Liver (tissue), 9 donors: Measurements from ENCODE around the gene OR10A7. TPM values are rescaled to one million over a fixed set of nuclear protein-coding genes. Genes with fewer than 3 reads are reported as not detected.

Experiments
- DNase-seq: peaks from one replicate; pipeline ENCODE4 v3.0.0-alpha.2; 2017; ENCODE audit warnings: low spot score
- H3K27ac ChIP-seq, 2 donors: one replicate each; pipeline ENCODE4 v1.7.0; 2013; ENCODE audit warnings: inconsistent platforms in 2 of 2, low read length in 2 of 2, control low read depth in 1 of 2, low read depth in 1 of 2, mild to moderate bottlenecking in 1 of 2
- H3K27me3 ChIP-seq, 4 donors: one replicate each; pipeline versions ENCODE4 v1.6.1 to v1.7.0; 2013; ENCODE audit warnings: low read length in 3 of 4, inconsistent platforms in 1 of 4, mild to moderate bottlenecking in 1 of 4, moderate library complexity in 1 of 4; ENCODE audit not compliant: control insufficient read depth in 4 of 4, insufficient read depth in 4 of 4
- H3K36me3 ChIP-seq, 4 donors: one replicate each; pipeline versions ENCODE4 v1.6.1 to v1.7.0; 2013; ENCODE audit warnings: low read length in 3 of 4, mild to moderate bottlenecking in 3 of 4, low read depth in 1 of 4, moderate library complexity in 1 of 4; ENCODE audit not compliant: control insufficient read depth in 4 of 4, insufficient read depth in 3 of 4
- H3K4me1 ChIP-seq, 4 donors: one replicate each; pipeline versions ENCODE4 v1.6.1 to v1.7.0; 2013; ENCODE audit warnings: low read length in 3 of 4, mild to moderate bottlenecking in 3 of 4, moderate library complexity in 1 of 4; ENCODE audit not compliant: control insufficient read depth in 4 of 4, insufficient read depth in 4 of 4
- H3K4me3 ChIP-seq, 3 donors: one replicate each; pipeline versions ENCODE4 v1.6.1 to v1.7.0; 2013; ENCODE audit warnings: low read length in 3 of 3, control low read depth in 1 of 3, low read depth in 1 of 3, mild to moderate bottlenecking in 1 of 3
- H3K9ac ChIP-seq, 2 donors: one replicate each; pipeline ENCODE4 v1.7.0; 2013; ENCODE audit warnings: low read length in 2 of 2, mild to moderate bottlenecking in 2 of 2, moderate library complexity in 2 of 2, control low read depth in 1 of 2, low read depth in 1 of 2
- H3K9me3 ChIP-seq, 4 donors: one replicate each; pipeline versions ENCODE4 v1.6.1 to v1.7.0; 2013; ENCODE audit warnings: low read length in 3 of 4; ENCODE audit not compliant: control insufficient read depth in 4 of 4
- ATF3 ChIP-seq: IDR thresholded peaks from 2 replicates; pipeline ENCODE4 v1.6.1; 2016; ENCODE audit warnings: antibody characterized with exemption
- EGR1 ChIP-seq, 2 donors: IDR thresholded peaks; 2 replicates each; pipeline ENCODE4 v1.6.1; 2016 to 2018; ENCODE audit warnings: antibody characterized with exemption in 2 of 2, low read depth in 2 of 2
- FOXA1 ChIP-seq: IDR thresholded peaks from 2 replicates; pipeline ENCODE4 v1.6.1; 2016; ENCODE audit warnings: antibody characterized with exemption
- FOXA2 ChIP-seq: IDR thresholded peaks from 2 replicates; pipeline ENCODE4 v1.6.1; 2016; ENCODE audit warnings: antibody characterized with exemption
- GABPA ChIP-seq, 2 donors: IDR thresholded peaks in 1 of 2; conservative IDR thresholded peaks in 1 of 2; 2 replicates each; pipeline ENCODE4 v1.6.1; 2016; ENCODE audit warnings: antibody characterized with exemption in 2 of 2, mild to moderate bottlenecking in 1 of 2, moderate library complexity in 1 of 2
- HNF4A ChIP-seq, 2 donors: conservative IDR thresholded peaks; 2 replicates each; pipeline ENCODE4 v1.6.1; 2016; ENCODE audit warnings: antibody characterized with exemption in 2 of 2, mild to moderate bottlenecking in 2 of 2
- HNF4G ChIP-seq: IDR thresholded peaks from 2 replicates; pipeline ENCODE4 v1.6.1; 2016; ENCODE audit warnings: antibody characterized with exemption
- JUND ChIP-seq, 2 donors: IDR thresholded peaks; 2 replicates each; pipeline ENCODE4 v1.6.1; 2016; ENCODE audit warnings: antibody characterized with exemption in 2 of 2
- MAX ChIP-seq: IDR thresholded peaks from 2 replicates; pipeline ENCODE4 v1.6.1; 2016; ENCODE audit warnings: antibody characterized with exemption
- NR2F2 ChIP-seq: IDR thresholded peaks from 2 replicates; pipeline ENCODE4 v1.6.1; 2016; ENCODE audit warnings: antibody characterized with exemption
- RAD21 ChIP-seq, 2 donors: IDR thresholded peaks; 2 replicates each; pipeline ENCODE4 v1.6.1; 2016; ENCODE audit warnings: antibody characterized with exemption in 2 of 2, mild to moderate bottlenecking in 2 of 2
- RXRA ChIP-seq, 2 donors: IDR thresholded peaks; 2 replicates each; pipeline ENCODE4 v1.6.1; 2017 to 2018; ENCODE audit warnings: antibody characterized with exemption in 2 of 2, mild to moderate bottlenecking in 1 of 2
- SP1 ChIP-seq: IDR thresholded peaks from 2 replicates; pipeline ENCODE4 v1.6.1; 2018; ENCODE audit warnings: antibody characterized with exemption, mild to moderate bottlenecking
- TAF1 ChIP-seq: conservative IDR thresholded peaks from 2 replicates; pipeline ENCODE4 v1.6.1; 2016; ENCODE audit warnings: antibody characterized with exemption, mild to moderate bottlenecking
- YY1 ChIP-seq: IDR thresholded peaks from 2 replicates; pipeline ENCODE4 v1.6.1; 2016; ENCODE audit warnings: antibody characterized with exemption, mild to moderate bottlenecking
- WGBS: extraction: QIAGEN DNeasy Blood & Tissue Kit; methylation state at CpG from one replicate; pipeline ENCODE4 v1.1.7; 2013; 5-methylcytosine and 5-hydroxymethylcytosine counted together
- polyA plus RNA-seq, 2 donors: library from polyadenylated mRNA; stranded (reverse) in 1 of 2; unstranded in 1 of 2; fragments of 200-250 nt in 1 of 2; fragments of >200 nt in 1 of 2; fragmentation: Nextera tagmentation in 1 of 2; extraction: Ambion mirVana in 1 of 2; gene quantifications; one replicate each; pipeline versions ENCODE4 v1.2.1 to v1.2.3, GENCODE V29; 2013 to 2015
- total RNA-seq, 2 donors: library from RNA; depleted of rRNA; stranded (reverse); fragments of >200 nt; gene quantifications; one replicate each; pipeline ENCODE4 v1.2.3, GENCODE V29; 2014
- TF ChIP-seq, protein P1 (sequence below): IDR thresholded peaks from 2 replicates; pipeline ENCODE4 v1.6.1; 2016; ENCODE audit warnings: antibody characterized with exemption, mild to moderate bottlenecking
- TF ChIP-seq, protein P2 (sequence below): IDR thresholded peaks from 2 replicates; pipeline ENCODE4 v1.6.1; 2016; ENCODE audit warnings: antibody characterized with exemption
- TF ChIP-seq, protein P3 (sequence below): fragments of 150-350 bp; IDR thresholded peaks from 2 replicates; pipeline ENCODE4 v1.5.1; 2017; ENCODE audit warnings: improper control_type of control experiment, low read depth, low read length; ENCODE audit not compliant: missing input control
- donor health status: healthy.
- donor health status: healthy.
- donor health status: healthy.
- donor health status: healthy.
- donor health status: healthy.

Gene OR10A7
- total and polyA plus RNA-seq, 4 donors: not detected

- 45% methylated on average over 3 of the region's 3 CpGs for WGBS
- Histone ChIP-seq H3K36me3 (no peaks in the 10 kb centered on the region), H3K9ac (no peak overlapping the region), H3K9me3 (no peaks in the 10 kb centered on the region), H3K27me3 (no peaks in the 10 kb centered on the region), H3K4me1 (no peaks in the 10 kb centered on the region), H3K27ac (no peak overlapping the region), H3K4me3 (no peak overlapping the region)
- no peak for TF ChIP-seq HNF4G
- no peak for TF ChIP-seq TAF1
- TF ChIP-seq GABPA (IDR thresholded peaks at IDR 0.05 in 1 of 2, conservative IDR thresholded peaks at IDR 0.05 in 1 of 2): no peak
- TF ChIP-seq, protein P1, sequence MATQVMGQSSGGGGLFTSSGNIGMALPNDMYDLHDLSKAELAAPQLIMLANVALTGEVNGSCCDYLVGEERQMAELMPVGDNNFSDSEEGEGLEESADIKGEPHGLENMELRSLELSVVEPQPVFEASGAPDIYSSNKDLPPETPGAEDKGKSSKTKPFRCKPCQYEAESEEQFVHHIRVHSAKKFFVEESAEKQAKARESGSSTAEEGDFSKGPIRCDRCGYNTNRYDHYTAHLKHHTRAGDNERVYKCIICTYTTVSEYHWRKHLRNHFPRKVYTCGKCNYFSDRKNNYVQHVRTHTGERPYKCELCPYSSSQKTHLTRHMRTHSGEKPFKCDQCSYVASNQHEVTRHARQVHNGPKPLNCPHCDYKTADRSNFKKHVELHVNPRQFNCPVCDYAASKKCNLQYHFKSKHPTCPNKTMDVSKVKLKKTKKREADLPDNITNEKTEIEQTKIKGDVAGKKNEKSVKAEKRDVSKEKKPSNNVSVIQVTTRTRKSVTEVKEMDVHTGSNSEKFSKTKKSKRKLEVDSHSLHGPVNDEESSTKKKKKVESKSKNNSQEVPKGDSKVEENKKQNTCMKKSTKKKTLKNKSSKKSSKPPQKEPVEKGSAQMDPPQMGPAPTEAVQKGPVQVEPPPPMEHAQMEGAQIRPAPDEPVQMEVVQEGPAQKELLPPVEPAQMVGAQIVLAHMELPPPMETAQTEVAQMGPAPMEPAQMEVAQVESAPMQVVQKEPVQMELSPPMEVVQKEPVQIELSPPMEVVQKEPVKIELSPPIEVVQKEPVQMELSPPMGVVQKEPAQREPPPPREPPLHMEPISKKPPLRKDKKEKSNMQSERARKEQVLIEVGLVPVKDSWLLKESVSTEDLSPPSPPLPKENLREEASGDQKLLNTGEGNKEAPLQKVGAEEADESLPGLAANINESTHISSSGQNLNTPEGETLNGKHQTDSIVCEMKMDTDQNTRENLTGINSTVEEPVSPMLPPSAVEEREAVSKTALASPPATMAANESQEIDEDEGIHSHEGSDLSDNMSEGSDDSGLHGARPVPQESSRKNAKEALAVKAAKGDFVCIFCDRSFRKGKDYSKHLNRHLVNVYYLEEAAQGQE: no peak
- no peak for TF ChIP-seq FOXA2
- no peak for TF ChIP-seq FOXA1
- TF ChIP-seq HNF4A (conservative IDR thresholded peaks at IDR 0.05): no peak
- DNase-seq: no peak
These were observed 6.8 kb downstream of the OR10A7 start for GRCh38 chr12:55227643-55228042.

DNA sequence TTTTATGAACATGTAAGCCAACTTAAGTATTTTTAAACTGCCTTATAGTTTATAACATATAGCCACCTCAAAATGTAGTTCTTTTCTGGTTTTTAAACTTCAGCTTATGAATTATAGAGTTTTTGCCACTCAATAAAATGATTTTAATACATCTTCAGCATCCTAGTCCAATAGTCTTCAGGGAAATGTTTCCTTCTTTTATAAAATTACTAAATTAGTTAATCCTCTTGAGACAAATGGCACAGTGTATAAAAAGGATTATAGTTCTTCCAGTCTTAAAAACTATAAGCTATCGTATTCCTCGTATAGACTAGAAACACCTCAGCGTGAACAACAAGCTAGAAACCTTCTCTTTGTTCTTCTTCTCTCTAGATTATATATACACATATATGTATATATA is 23.5 kb downstream of the OR10A7 start, which contains the start of gene OR6C74:
Gene OR6C74 (plus strand): TSS at position 301 of the 400 bp plus-strand sequence. CDS start 2,679 bp downstream, outside the sequence.
- Histone ChIP-seq H3K4me3 (no peak within 1 kb of the TSS), H3K9ac (no peak within 1 kb of the TSS), H3K9me3 (no peaks in the 10 kb centered on the region), H3K27me3 (no peaks in the 10 kb centered on the region), H3K27ac (no peak within 1 kb of the TSS), H3K36me3 (no peaks in the 10 kb centered on the region), H3K4me1 (no peaks in the 10 kb centered on the region)
- no peak for DNase-seq
- no peak for TF ChIP-seq RAD21 (IDR thresholded peaks at IDR 0.05)
- no peak for TF ChIP-seq SP1
- no peak for TF ChIP-seq TAF1
- no peak for TF ChIP-seq FOXA1
- no peak for TF ChIP-seq EGR1 (IDR thresholded peaks at IDR 0.05; ENCODE audit: low read depth in 2 of 2)
- no peak for TF ChIP-seq GABPA (IDR thresholded peaks at IDR 0.05 in 1 of 2, conservative IDR thresholded peaks at IDR 0.05 in 1 of 2)
- TF ChIP-seq FOXA2: no peak
- no peak for TF ChIP-seq YY1
- no peak for TF ChIP-seq HNF4A (conservative IDR thresholded peaks at IDR 0.05)
- no peak for TF ChIP-seq MAX
- no peak for TF ChIP-seq RXRA (IDR thresholded peaks at IDR 0.05)
- no peak for TF ChIP-seq ATF3
- TF ChIP-seq, protein P2, sequence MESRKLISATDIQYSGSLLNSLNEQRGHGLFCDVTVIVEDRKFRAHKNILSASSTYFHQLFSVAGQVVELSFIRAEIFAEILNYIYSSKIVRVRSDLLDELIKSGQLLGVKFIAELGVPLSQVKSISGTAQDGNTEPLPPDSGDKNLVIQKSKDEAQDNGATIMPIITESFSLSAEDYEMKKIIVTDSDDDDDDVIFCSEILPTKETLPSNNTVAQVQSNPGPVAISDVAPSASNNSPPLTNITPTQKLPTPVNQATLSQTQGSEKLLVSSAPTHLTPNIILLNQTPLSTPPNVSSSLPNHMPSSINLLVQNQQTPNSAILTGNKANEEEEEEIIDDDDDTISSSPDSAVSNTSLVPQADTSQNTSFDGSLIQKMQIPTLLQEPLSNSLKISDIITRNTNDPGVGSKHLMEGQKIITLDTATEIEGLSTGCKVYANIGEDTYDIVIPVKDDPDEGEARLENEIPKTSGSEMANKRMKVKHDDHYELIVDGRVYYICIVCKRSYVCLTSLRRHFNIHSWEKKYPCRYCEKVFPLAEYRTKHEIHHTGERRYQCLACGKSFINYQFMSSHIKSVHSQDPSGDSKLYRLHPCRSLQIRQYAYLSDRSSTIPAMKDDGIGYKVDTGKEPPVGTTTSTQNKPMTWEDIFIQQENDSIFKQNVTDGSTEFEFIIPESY: no peak
- TF ChIP-seq, protein P3, sequence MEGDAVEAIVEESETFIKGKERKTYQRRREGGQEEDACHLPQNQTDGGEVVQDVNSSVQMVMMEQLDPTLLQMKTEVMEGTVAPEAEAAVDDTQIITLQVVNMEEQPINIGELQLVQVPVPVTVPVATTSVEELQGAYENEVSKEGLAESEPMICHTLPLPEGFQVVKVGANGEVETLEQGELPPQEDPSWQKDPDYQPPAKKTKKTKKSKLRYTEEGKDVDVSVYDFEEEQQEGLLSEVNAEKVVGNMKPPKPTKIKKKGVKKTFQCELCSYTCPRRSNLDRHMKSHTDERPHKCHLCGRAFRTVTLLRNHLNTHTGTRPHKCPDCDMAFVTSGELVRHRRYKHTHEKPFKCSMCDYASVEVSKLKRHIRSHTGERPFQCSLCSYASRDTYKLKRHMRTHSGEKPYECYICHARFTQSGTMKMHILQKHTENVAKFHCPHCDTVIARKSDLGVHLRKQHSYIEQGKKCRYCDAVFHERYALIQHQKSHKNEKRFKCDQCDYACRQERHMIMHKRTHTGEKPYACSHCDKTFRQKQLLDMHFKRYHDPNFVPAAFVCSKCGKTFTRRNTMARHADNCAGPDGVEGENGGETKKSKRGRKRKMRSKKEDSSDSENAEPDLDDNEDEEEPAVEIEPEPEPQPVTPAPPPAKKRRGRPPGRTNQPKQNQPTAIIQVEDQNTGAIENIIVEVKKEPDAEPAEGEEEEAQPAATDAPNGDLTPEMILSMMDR: no peak
- TF ChIP-seq NR2F2: no peak
- no peak for TF ChIP-seq HNF4G
- TF ChIP-seq, protein P1: no peak
- no peak for TF ChIP-seq JUND (IDR thresholded peaks at IDR 0.05)
- WGBS: 96% methylated on average over 3 of the region's 3 CpGs
